NOMO-1 treated with dmso at 0.1 percent for 144 hours (cell line): ENCODE measurements around the gene KCNK4.

Experiments
- DNase-seq: peaks from one replicate; lab custom pipeline; 2025; ENCODE audit not compliant: unreplicated experiment; lab: John Stamatoyannopoulos, UW

The KCNK4 gene

DNA sequence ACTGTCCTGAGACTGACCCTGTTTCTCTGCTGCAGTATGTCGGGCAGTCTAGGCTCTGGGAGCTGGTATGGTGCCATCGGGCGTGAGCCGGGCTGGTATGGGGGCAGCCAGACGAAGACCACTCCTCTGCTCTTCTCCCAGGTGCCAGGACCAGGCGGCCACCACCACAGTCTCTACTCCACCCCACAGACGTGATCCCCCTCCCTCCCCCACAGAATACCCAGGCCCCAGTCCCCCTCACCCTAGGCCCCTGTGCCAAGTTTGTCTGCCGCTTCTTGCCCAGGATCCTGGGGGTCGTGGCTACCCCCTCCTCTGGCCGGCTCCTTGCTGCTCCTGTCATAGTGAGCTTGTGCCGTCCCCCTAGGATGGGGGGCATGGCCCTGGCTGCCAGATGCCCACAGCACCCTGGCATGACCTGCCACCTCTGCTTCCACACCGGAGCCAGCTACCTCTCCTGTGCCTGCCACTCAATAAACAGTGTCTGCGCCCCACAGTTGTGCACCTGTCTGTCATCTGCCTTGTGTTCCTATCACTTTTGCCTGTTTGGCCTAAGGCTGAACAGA lies 2.0 kb upstream of the KCNK4 start:
- no peak for DNase-seq

DNA sequence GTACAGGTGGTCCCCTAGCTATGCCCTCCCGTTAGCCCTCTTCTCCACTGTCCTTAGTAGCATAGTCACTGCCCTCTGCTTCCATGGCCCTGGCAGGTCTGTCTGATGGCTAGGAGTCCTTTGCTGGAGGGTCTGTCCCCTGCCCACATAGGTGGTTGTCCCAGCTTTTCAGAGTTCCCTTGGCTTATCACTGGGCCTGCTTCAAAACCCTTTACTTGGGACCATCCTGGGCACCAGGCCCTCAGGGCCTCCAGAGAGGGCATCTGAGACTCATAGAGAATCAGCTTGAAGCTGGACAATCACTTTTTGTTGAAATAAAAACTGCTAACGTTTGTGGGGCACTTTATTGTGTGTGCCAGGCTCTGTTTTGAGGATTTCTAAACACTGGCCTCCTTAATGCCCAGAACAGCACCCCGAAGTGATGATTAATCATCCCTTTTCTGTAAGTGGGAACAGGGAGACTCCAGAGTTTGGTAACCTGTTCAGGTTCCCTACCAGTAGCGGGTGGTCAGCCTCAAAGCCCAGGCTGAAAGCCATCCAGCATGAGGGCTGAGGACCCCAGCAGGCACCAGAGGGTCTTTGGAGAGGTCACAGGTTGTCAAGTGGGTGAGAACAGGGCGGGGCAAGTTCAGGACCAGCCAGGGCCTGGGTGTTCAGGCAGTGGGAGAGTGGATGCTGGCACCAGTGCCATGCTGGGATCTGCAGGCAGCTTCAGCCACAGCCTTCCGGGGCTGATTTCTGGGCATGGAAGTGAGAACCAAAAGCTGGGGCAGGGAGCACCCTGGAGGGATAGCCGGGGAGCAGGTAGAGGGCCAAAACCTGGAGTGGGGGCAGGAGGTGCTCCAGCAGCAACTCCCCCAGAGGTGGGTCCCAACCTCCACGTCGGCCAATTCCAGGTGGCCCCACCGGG lies 495 bp upstream of the KCNK4 start:
- DNase-seq = no peak

DNA sequence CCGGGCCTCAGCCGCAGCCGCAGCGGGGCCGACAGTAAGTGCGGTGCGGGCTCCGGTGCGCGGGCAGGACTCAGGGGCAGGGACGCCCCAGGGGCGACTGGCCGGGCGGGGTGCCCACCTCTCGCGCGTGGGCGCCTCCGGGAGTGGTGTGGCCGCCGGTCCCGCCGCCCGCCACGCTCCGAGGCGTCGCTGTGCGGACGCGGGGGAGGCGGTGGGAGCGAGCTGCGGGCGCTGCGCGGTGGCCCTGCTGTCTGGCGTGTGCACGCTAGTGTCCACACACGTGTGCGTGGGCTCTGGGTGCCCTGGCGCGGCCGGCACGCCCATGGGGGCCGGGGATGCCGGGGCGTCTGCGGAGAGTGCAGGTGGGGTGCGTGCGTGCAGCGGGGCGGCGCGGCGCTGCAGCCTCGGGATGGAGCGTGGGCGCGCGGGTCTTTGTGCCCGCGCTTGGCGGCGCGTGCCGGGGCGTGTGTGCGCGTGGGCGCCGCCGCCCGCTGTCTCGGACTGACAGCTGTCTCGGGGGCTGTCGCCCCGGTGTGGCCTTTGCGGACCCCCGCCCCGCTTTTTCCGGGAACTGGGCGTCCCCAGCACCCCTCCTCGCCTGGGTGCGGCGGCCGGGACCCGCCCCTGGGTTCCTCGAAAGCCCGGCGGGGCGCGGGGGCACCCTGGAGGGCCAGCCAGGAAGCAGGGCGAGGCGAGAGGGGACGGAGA lies 804 bp downstream of the KCNK4 start:
- DNase-seq = no peak

DNA sequence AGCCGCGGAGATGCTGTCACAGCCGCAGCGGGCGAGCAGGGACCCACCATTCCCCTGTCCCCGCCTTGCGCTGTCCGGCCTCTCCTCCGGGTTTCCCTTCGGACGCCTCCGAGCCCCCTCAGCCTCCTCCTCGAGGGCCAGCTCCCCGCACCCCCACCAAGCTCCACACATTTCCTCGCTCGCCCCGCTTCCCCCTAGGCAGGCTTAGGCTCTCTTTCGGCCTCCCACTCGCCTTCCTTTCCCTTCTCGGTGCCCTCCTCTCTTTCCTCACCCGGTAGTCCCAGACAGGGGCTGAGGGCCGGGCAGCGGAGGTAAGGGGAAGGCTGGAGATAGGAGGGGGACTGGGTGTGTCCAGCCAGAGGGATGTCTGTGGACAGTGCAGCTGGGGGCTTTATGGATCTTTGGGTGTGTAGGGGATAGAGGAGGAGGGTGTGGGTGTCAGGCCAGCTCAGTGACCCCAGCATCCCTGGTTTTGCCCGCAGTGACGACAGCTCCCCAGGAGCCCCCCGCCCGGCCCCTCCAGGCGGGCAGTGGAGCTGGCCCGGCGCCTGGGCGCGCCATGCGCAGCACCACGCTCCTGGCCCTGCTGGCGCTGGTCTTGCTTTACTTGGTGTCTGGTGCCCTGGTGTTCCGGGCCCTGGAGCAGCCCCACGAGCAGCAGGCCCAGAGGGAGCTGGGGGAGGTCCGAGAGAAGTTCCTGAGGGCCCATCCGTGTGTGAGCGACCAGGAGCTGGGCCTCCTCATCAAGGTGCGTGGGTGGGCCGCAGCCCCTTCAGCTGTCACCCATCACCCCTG lies 1.6 kb downstream of the KCNK4 start:
- DNase-seq = no peak

DNA sequence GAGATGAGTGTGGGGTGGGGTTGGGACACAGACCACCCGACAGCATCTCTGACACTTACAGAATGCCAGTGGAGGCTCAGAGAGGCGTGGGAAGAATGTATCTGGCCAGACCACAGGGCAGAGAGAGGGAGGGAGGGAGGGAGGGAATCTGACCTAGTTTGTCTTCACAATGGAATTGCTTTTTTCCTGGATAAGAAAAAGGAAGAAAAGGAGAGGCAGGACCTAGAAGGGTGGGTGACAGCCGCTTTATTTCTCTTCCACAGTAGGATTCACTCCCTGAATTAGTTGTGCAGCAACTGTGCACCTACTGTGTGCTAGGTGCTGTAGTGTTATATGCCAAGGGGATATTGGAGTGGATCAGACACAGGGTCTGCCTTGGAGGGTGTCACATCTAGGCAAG lies 3.7 kb downstream of the KCNK4 start:
- no peak for DNase-seq

DNA sequence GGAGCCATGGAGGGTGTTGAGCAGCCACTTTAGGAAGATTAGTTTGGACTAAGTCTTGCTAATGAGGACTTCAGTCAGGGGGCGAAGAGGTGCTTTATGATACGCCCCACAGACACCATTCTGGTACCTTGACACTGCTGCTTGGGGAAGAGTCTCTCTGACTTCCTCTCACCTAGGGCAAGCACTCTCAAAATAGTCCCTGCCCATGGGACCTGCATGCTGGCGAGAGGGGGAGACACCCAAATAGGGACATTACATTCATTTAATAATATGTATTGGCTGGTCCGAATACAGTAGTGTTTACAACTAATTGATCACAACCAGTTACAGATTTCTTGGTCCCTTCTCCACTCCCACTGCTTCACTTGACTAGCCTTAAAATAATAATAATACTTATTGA lies 4.7 kb downstream of the KCNK4 start:
- no peak for DNase-seq

DNA sequence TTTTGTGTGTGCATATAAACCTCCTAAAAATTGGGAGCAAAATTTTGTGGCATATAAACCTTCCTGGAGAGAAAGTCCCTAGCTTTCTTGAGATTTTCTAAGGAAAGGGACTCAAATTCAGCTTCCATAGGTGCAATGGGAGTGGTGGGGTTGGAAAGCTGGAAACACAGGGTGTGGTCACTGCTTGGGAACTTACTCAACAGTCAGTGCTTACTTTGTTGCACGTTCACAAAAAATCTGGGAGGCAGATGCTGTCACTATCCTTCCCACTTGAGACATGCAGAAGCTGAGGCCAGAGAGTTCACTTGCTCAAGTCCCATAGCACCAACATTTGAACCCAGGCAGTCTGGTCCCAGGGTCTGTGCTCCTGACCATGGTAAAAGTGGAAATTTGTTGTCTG lies 5.1 kb downstream of the KCNK4 start:
- no peak for DNase-seq

DNA sequence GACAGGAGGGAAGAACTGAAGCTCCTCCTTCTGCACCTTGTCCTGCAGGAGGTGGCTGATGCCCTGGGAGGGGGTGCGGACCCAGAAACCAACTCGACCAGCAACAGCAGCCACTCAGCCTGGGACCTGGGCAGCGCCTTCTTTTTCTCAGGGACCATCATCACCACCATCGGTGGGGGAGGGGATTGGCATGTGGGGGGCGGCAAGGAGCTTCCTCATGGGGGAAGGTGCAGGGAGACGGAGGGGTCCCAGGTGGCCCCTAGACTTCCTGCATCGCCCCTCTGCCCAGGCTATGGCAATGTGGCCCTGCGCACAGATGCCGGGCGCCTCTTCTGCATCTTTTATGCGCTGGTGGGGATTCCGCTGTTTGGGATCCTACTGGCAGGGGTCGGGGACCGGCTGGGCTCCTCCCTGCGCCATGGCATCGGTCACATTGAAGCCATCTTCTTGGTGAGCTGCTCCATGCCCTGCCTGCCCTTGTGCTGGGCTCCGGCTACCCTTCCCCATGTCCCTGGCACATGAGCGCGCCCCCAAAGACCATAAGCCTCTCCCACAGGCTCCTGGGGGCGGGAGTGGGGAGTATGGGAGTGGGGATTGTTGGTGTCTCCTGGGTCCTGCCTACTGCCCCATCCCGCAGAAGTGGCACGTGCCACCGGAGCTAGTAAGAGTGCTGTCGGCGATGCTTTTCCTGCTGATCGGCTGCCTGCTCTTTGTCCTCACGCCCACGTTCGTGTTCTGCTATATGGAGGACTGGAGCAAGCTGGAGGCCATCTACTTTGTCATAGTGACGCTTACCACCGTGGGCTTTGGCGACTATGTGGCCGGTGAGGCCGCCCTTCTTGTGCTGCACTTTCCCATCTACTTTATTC lies 6.0 kb downstream of the KCNK4 start:
- no peak for DNase-seq

DNA sequence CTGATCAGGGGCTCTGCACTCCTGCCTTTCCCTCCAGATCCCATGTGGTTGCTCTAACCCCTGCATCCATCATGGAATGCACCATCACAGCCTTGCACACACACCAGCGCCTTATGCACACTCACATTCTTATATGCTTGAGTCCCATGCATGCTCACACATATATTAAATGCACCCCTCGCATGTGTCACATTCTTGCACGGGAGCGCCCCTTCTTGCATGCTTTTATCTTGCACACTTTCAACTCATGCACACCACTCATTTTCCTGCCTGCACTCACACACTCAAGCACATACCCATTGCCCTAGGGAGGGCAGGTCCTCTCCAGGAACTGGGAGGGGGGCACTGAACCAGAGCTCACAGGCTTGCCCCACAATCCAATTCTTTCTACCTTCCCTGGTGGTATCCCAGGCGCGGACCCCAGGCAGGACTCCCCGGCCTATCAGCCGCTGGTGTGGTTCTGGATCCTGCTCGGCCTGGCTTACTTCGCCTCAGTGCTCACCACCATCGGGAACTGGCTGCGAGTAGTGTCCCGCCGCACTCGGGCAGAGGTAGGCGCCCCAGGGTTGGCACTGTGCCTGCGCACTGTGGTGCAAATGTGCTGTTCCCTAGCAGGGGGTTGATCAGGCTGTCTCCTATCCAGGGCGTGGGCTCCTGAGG lies 6.7 kb downstream of the KCNK4 start:
- no peak for DNase-seq

DNA sequence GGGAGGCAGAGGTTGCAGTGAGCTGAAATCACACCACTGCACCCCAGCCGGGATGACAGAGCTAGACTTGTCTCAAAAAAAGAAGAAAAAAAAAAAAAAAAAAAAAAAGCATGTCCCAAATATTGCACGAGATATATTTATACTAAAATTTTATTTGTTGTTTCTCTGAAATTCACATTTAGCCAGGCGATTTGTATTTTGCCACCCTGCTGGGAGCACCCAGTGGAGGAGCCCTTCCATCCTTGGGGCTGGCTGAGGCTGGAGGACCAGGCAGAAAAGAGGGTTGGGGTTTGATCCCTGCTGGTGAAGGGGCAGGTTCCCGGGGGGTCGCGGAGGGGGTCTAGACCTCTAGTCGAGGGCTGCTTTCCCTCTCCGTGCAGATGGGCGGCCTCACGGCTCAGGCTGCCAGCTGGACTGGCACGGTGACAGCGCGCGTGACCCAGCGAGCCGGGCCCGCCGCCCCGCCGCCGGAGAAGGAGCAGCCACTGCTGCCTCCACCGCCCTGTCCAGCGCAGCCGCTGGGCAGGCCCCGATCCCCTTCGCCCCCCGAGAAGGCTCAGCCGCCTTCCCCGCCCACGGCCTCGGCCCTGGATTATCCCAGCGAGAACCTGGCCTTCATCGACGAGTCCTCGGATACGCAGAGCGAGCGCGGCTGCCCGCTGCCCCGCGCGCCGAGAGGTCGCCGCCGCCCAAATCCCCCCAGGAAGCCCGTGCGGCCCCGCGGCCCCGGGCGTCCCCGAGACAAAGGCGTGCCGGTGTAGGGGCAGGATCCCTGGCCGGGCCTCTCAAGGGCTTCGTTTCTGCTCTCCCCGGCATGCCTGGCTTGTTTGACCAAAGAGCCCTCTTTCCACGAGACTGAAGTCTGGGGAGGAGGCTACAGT lies 8.1 kb downstream of the KCNK4 start:
- DNase-seq = no peak

DNA sequence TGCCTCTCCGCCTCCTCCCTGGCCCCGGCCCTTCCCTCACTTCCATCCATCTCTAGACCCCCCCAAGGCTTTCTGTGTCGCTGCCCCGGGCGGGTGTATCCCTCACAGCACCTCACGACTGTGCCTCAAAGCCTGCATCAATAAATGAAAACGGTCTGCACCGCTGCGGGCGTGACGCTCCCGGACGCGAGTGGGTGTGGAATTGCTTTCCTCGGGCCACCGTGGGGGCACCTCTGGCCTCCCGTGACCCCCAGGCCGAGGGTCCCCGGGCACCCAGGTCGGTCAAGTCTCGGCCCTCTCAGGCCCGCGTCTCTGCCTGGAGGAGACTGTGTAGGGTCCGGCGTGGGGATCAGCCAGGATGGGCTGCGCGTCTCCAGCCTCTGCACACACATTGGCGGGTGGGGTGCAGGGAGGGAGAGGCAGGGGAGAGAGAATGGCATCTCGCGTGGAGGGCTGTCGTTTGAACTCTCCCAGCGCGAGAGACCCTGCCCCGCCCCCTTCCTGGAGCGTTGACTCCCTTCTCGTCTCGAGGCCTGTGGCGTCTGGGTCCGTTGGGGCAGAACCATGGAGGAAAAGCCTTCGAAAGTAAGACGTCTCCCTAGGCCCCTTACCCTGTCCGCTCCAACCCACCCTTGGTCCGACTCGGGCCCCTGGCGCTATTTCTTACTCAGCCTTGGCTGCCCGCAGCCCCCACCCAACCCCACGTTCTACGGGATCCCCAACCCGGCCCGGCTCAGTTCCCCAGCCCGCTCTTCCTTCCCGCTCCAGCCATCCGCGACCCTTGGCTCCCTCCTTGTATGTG lies 8.9 kb downstream of the KCNK4 start, which contains the start of gene CATSPERZ:
Gene CATSPERZ, plus strand, starts transcription at position 512 of the 802 bp plus-strand sequence. Its CDS starts 53 bp downstream, at position 565.
- no peak for DNase-seq

DNA sequence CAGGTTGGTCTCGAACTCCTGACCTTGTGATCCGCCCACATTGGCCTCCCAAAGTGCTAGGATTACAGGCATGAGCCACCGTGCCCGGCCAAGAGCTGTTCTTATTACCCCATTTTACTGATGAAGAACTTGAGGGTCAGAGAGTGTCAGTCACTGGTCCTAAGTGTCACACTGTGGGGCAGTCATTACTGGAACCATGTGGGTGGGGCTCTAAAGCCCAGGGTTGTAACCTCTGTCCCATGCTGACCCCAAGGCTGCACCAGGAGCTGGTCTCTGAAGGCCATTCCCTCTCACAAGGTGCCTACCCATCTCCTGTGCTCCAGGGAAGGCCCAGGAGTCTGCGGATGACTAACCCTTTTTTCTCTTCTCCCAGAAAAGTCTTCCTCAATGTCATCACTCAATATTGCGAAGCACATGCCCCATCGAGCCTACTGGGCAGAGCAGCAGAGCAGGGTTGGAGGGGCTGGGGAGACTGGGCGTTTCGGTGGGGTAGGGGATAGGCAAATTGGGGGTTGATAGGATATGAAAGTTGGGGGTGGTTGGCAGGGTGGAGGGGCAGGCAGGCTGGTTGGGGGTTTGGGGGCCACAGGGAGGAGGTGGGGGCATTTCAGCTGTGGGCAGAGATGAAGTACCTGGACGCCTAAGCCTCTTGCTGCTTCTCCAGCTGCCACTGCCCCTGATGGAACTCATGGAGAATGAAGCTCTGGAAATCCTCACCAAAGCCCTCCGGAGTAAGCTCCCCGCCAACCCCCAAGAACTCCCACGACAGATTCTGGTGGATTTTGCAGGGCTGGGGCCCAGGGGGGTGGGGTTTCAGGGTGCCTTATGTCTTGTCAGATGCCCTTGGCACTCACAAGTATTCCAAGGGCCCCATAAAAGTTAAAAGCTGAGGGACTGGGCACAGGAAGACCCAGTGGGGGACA lies 12.3 kb downstream of the KCNK4 start:
- DNase-seq = no peak

DNA sequence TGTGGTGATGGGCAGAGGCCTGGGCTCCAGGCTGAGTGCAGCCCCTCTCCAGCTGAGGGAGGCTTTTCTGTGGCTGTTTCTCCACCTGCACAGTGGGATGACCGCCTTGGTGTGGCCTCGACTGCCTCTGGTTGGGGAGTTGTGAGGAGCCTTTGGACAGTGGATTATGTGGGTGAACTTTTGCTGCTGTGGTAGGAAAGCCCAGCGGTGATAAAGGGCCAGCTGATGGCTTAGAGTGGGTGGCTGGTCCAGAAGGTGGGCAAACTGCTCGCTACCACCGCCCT lies 12.9 kb downstream of the KCNK4 start:
- DNase-seq = no peak

DNA sequence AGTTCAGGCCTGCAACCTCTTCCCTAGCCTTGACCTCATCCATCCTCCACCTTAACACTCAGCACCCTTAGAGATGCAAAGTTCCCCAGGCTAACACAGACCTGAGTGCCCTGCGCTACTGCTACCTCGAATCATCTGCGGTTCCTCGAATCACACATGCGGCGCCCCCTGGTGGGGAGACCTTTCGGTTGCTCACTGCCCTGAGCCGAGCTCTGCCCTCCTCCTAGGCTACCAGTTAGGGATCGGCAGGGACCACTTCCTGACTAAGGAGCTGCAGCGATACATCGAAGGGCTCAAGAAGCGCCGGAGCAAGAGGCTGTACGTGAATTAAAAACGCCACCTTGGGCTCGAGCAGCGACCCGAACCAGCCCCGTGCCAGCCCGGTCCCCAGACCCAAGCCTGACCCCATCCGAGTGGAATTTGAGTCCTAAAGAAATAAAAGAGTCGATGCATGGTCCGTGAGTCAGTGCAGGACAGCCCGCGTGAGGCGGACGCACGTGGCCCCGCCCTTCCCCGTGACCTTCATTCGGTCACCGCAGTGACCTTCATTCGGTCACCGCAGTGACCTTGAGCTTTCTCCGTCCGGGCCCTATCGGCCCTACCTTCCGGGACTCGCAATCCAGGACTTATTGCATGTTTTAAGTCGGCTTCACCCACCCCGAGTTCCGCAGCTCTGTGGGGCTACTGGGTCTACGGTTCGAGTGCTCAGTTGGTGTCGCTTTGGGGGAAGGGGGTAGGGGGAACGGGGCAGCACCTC lies 13.4 kb downstream of the KCNK4 start:
- peak; percentile 87 for DNase-seq

DNA sequence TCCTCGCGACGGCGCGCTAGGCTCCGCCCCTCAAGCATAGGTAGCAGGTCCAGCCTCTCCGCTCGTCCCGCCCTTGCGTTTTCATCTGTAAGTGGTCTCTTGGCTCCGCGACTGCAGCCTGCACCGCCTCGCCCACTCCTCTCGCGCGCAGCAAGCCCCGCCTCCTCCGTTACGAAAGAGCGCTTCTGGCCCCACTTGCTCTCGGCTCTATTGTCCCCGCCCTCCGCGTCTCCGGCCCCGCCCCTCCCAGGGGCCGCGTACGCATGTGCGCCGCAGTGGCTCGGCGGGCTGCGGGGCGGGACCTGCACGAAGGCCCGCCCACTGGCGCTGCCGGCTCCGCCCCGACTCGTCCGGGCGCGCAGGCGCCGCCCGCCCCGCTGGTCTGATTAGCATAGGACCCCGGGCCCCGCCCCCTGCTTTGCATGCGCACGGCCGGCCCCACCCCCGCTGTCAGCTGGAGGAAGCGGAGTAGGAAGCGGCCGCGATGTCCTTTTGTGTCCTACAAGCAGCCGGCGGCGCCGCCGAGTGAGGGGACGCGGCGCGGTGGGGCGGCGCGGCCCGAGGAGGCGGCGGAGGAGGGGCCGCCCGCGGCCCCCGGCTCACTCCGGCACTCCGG lies 14.1 kb downstream of the KCNK4 start, which contains the start of gene ESRRA:
Gene ESRRA, plus strand, starts transcription at position 450 of the 616 bp plus-strand sequence. CDS start 1,656 bp downstream, outside the sequence.
- DNase-seq = peak; percentile 99
